T-helper 2 cell treated with Interferon-gamma antibody and Interleukin-4, amounts not matched to agents 100 ng/mL and 5 ng/mL, for 36 hours (primary cell): Measurements from ENCODE around the gene SSR2. TPM values are rescaled to one million over a fixed set of nuclear protein-coding genes. Genes with fewer than 3 reads are reported as not detected.

Experiments used
- intact Hi-C: fragments of 100-400 bp; cut with micrococcal nuclease; formaldehyde crosslinking; loops from one replicate; pipeline ENCODE4 v1.15.1; 2023
- total RNA-seq: library from RNA; stranded (reverse); gene quantifications from 2 replicates; pipeline ENCODE4 v1.2.3, GENCODE V29; 2022

Gene SSR2
- total RNA-seq, result 265 and 268 TPM in 2 replicates

DNA sequence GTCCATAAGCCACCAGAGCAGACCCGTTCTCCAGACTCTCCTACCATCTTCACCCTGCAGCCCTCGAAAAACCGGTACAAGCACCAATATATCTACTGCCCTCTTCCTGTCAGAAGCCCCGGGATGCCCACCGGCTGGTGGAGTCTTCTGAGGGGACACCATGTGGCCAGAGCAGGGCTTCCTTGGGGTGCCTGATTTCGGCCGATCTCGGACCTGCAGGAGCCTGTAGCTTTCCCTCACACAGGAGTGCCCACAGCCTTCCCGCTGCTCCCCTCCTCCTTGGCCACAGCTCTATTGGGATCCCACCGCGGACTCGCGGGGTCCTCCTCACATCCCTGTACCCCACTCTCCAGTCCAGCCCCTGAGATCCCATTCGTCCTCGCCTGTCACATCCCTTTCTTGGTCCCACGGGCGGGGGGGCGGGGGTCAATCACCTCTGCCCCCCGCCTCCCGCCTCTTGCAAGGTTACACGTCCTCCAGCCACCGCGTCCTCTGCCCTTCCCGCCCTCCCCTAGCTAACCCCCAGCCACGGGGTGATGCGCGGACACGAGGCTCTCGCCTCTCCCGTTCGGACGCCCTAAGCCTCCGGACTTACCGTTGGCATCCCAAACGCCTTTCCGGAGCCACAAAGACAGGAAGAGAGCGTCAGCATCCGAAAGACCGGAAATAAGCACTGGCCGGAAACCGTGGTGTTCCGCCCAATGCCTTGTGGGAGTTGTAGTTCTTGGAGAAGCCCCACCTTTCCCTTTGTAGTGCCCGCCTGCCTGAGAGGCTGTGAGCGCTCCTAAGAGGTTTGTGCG is at the start of gene SSR2:
TSS of gene SSR2 (minus strand) at position 659 of the 800 bp plus-strand sequence. CDS start 784 bp downstream, outside the sequence.
- intact Hi-C loops, result loop anchor here (1.0 kb wide), 1 partner anchor 34 kb away; the partner anchor contains the start of gene LAMTOR2

DNA sequence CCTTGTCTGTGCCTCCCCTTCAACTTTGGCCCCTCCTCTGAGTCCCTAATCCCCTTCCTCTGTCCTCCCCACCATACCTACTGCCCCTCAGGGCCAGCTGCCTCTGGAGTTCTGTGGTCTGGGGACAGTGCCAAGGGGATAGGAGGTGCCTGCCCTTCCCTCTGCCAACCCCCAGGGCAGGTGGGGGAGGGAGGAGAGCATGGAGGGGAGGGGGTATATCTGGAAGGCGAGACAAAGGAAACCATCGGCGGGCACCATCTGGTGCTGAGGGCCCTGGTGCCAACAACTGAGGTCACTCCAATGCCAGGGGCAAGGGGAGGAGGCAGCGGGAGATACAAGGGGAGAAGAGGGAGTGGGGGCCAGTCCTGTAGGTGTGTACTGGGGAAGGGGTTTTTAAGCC is 49.8 kb upstream of the SSR2 start:
- intact Hi-C loops, result no loop called here

DNA sequence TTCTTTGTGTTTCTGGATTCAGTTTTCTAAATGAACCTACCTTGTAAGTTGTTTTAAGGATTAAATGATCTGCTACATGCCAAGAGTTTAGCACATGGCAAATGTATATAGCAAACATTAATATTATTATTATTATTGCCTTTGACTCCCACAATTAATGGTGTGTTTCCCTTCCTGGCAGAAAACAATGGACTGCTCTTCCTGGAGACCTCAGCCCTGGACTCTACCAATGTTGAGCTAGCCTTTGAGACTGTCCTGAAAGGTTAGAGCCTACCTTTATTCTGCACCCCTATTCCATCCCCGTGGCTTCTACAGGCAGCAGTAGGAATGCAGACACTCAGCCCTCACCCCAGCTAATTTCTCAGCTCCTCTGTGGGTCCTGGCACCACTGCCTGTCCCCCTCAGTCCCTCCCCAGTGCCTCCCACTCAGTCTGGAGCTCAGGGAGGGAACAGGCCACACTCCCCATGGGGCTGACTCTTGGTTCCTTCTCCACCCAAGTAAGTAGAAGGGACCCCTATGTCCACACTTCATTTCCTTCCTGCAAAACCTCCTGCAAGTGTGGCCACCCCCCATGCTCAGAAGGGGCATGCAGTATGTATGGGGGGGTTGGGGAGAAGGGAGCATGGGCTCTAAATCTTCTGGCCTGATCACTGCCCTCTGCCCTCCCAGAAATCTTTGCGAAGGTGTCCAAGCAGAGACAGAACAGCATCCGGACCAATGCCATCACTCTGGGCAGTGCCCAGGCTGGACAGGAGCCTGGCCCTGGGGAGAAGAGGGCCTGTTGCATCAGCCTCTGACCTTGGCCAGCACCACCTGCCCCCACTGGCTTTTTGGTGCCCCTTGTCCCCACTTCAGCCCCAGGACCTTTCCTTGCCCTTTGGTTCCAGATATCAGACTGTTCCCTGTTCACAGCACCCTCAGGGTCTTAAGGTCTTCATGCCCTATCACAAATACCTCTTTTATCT is 49.0 kb upstream of the SSR2 start:
- intact Hi-C loops, result no loop called here

DNA sequence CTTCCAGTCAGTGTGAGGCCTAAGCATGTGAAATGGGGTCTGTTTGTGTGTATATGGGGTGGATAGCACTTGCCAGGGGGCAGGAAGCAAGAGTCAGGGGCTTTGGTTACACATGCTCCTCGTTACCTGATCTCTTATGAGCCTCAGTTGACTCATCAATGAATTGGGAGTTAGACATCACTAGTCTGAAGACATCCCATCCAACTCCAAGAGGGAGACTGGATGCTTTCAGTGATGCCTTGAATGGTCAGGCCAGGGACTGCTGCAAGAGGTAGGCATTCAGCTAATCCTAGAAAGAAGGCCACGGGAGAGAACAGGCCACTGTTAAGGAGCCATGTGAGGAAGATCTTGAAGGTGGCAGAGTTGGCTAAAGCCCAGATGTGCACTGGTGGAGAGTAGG is 46.5 kb upstream of the SSR2 start:
- intact Hi-C loops, result loop anchor here (2.0 kb wide), 1 partner anchor 128 kb away; no protein-coding TSS in a partner anchor

DNA sequence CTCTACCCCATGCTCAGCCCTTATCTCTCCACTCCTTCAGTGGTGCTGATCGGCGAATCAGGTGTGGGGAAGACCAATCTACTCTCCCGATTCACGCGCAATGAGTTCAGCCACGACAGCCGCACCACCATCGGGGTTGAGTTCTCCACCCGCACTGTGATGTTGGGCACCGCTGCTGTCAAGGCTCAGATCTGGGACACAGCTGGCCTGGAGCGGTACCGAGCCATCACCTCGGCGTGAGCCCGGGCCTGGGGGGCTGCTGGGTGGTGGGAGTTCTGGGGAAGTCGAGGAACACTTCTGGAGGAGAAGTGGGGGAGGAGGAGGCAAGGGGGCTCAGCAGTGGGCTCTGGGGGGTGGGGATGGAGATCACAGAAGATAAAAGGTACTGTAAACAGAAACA is 45.1 kb upstream of the SSR2 start:
- intact Hi-C loops, result loop anchor here (2.0 kb wide), 1 partner anchor 127 kb away; no protein-coding TSS in a partner anchor

DNA sequence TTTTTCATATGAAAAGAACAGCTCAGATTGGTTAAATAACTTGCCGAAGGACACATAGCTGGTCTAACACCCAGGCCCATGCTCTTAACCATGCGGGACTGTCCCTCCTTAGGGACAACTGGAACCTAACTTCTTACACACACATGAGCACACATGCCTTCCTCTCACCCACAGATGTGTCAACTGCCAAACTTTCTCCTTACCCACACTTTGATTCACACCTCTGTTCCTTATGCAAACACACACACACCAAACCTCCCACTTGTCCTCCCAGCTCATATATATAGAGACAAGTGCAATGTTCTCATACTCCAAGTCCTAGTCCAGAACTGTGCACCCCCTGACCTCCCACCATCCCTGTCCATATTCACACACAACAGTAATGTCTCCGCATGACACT is 44.5 kb upstream of the SSR2 start:
- intact Hi-C loops, result no loop called here

DNA sequence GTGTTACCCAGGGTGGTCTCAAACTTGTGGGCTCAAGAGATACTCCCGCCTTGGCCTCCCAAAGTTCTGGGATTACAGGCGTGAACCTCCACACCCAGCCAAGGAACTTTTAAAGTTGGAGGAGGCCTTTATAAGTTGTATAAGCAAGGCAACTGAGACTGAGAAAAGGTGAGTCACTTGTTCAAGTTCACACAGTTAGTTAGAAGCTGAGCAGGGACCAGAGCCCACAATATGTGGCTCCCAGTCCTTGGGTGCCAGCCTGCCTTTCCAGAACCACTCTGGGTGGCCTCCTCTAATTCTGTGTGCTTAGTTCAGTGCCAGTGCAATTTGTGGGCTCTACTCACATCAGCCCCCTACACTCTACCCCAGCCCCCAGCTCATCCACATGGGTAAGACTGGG is 43.9 kb upstream of the SSR2 start:
- intact Hi-C loops, result no loop called here

DNA sequence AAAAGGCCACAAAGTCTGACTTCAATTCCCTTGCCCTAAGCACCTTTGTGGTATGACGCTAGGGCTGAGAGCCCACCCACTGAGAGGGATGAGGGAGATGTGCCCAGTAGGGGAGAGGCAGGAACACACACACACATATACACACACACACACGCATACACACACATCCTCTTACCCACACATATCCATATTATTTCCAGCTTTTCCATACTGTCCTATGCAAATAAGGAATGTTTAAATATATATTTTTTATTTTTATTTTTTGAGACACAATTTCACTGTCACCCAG is 43.2 kb upstream of the SSR2 start:
- intact Hi-C loops, result no loop called here

DNA sequence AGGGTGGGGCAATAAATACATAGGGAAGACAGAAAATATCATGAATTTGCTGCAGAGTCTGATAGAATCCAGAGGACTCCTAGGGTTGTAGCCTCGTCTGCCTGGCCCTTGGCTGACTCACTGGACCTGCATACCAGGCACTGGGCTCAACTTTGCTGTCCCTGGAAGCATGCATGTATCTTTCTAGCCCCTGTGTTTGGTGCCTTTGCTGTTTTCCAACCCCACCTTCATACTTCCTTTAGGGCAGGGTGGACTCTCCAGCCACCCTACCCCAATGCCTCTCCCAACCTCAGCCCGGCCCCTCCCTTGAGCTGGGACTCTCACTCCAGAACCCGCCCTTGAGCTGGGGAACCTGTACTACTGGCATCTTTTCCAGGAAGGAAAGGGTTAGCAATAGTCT is 41.4 kb upstream of the SSR2 start:
- intact Hi-C loops, result no loop called here

DNA sequence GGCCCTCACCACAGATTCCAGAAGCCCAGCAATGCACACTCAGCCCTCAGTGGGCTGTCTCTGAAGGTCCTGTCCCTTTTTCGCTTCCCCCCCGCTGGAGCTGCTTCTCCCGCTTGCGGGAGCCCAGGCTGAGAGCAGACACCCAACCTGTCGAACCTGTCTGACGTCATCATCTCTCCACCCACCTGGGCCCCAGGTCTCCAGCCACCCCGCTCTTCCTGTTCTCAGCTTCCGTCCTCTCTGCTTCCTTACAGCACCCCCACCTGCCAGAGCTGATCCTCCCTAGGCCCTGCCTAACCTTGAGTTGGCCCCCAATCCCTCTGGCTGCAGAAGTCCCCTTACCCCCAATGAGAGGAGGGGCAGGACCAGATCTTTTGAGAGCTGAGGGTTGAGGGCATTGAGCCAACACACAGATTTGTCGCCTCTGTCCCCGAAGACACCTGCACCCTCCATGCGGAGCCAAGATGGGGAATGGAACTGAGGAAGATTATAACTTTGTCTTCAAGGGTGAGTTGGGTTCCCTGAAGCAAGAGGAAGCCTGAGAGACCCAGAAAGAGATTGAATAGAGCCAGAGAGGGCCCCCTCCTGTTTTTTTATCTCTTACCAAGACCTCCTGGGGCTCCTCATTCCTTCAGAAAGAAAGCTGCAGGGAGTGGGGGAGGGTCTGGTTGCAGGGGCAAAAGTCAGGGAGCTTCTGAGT is 40.3 kb upstream of the SSR2 start, which contains the start of gene RAB25:
TSS of gene RAB25 (plus strand) at position 224 of the 700 bp plus-strand sequence. CDS start at position 465, 241 bp downstream.
- intact Hi-C loops, result no loop called here

DNA sequence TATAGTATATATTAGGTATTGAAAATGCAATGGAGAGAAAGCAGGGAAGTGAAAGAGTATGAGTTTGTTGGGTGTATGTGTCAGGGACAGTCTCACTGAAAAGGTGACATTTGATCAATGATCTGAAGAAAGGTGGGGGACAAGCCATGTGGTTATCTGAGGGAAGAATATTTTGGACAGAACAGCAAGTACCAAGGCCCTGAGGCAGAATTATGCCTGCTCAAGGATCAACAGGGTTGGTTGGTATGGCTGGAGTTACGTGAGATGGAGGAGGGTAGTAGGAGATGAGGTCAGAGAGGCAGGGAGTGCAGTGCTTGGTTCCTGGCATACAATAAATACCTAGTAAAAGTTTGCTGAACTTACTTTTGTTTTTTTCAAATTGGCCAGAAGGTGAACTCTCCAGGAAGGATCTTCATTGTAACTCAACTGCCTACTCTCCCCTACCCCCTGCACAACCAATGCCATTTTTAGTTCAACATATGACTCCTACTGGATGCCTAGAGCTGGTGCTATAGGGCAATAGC is 35.6 kb upstream of the SSR2 start:
- intact Hi-C loops, result loop anchor here (10.0 kb wide), 1 partner anchor 688 kb away; the partner anchor contains the start of gene MRPL24

DNA sequence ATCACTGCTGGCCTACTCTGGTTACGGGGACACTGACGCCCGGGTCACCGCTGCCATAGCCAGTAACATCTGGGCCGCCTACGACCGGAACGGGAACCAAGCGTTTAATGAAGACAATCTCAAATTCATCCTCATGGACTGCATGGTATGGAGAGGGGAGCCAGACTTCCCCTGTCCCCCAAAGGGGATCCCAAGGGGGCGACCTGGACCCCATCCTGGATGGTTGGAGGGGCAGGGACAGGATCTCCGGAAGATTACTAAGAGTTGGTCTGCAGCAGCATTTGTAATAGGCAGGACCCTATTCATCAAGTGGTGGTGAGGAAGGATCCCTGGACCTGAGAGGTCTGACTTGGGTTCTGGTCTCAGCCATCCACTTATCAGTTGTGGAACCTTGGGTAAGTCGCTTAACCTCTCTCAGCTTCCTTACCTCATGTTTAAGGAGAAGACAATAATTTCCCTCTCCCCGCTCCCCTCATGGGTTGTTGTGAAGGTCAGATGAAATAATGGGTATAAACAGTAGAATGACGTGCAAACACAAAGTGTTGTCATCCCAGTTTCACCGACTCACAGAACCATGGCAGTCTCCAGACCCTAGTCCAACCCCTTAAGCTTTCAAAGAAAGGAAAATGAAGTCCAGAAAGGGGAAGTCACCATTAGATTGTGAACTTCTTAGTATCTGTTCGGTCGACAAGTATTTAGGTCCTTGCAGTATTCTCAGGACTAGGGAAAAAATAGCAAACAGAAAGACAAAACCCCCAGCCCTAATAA is 34.7 kb upstream of the SSR2 start:
- intact Hi-C loops, result loop anchor here (2.0 to 10.0 kb wide), 2 partner anchors 227 to 689 kb away; partner anchors contain the start of genes MRPL24 and SMG5

DNA sequence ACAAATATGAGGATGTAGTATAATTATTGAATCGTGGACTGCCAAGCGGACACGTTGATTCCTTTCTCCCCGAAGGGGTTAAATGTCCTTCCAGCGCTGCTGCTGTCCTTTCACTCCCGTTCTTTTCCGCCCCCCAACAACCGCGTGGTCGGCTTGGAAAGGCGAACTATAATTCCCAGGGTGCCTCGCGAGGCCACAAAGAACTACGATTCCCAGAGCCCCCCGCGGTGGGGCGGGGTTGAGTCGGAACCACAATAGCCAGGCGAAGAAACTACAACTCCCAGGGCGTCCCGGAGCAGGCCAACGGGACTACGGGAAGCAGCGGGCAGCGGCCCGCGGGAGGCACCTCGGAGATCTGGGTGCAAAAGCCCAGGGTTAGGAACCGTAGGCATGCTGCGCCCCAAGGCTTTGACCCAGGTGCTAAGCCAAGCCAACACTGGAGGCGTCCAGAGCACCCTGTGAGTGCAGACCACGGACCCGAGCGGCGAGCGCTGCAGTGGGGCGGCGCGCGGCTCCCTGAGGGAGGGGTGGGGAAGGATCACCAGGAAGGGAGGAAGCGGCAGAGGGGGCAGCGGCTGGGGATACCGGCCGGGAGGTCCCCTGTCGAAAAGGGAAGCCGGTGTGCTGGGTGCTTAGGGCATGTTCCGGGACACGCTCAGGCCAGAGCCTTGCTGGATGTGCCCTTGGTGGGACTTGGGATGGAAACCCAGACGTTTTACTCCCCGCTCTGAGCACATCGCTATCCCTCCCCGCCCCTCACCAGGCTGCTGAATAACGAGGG is 33.9 kb upstream of the SSR2 start, which contains the start of gene LAMTOR2:
TSS of gene LAMTOR2 (plus strand) at position 283 of the 781 bp plus-strand sequence. CDS start at position 391, 108 bp downstream.
- intact Hi-C loops, result loop anchor here (1.0 to 10.0 kb wide), 7 partner anchors 33 to 690 kb away; partner anchors contain the start of genes ARHGEF2, CCT3, GON4L and KHDC4

DNA sequence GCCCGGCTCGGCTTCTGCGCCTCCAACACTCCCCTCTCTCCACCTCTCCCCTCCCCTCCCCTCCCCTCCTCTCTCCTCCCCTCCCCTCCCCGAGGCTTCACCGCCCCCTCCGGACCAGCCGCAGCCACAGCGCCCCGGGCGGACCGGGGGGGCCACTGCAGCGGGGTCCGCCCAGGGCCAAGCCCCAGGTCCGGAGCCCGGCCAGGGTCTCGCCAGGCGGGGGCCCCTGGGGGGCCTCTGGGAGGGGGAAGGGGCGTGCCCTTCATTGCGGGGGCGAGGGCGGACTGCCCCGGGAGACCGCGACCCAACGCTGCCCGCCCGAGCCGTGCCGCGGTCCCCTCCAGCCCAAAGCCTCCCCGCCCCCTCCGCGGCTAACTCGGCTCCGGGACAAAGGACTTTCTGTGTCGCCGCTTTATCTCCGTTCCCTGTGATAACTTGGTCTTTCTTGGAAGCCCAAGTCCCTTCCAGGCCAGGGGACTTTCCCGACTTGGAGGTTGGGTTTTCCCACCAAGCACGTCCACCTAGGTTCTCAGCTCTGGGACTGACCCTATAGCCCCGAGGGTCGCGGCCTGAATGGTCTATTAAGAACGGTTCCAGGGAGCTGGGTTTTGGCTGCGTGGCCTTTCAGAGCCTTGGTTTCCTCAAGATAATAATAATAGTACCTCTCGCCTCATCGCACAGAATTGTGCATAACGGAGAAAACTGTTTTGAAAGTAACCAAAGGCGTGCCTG is 33.2 kb upstream of the SSR2 start, which contains the start of gene UBQLN4:
TSS of gene UBQLN4 (minus strand) at position 31 of the 732 bp plus-strand sequence. CDS start 97 bp downstream, outside the sequence.
- intact Hi-C loops, result loop anchor here (1.0 to 10.0 kb wide), 7 partner anchors 33 to 691 kb away; partner anchors contain the start of genes ARHGEF2, CCT3, GON4L and KHDC4

DNA sequence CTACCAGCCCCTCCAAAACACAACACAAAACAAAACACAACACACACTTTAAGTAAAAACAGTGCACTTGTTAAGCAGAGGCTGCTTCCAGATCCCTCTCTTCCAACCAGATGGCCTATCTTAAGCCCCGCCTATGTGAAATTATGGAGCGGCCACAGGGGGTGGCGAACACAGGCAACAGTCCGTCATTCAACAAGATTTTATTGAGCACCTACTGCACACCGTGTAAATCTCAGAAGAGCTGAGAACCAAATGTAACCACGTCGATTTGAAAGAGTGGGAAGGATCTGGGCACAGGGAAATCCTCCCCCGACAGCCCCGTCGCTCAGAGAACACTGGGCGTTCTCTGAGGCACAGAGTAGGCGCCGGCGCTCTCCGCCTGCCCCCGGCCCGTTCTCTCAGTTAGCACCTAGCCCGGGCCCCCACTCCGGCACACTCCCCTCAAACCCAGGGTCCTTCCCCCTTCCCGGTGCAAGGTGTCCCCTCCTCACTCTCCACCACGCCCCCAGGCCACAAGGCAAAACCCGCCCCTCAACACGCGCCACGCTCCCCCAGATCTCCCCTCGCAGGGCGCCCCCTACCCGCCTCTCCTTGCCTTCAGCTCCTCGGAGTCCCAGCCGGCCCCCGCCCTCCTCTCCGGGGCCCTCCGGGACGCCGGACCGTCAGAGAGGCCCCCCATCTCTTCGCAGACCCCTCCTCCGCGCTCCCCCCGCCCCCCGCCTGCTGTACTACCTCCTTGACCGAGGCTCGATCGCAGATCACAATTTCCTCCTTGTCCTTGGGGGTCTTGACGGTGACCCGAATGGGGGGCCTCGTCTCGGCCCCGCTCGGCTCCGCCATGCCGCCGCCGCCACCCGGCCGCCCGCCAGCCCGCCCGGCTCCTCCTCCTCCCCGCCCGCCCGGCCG is 32.4 kb upstream of the SSR2 start:
- intact Hi-C loops, result loop anchor here (5.0 to 10.0 kb wide), 2 partner anchors 76 to 692 kb away; partner anchors contain the start of genes ARHGEF2 and MRPL24

DNA sequence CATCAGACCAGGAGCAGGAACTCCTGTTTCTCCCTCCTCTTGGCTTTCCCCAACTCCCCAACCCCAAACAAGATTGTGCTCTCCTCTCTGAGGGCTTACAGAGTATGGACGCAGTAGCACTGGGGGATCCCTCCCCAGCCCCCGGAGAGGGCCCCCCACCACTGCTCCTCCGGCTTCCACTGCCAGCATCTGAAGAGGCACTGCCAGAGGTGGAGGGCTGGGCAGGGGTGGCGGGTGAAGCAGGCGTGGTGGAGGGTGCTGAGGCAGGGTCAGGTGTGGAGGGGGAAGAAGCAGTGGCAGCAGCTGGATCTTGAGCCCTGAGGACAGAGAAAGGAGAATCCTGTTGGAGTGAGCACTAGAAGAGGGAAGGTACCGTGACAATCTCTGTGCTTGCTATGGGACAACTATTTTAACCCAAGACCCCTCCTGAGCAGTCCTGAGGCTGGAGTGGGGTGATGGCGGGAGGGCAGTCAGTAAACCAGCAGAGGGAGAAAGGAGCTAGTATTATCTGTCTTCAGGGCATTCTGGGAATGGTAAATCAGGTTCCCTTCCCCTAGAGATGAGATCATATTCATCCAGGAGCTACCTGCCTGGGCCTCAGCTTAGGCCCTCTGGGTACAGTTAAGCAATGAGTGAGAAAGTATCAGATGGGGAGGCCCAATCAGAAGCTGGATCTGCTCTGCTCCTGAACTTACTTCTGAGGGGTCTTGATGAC is 30.4 kb upstream of the SSR2 start:
- intact Hi-C loops, result loop anchor here (5.0 to 10.0 kb wide), 2 partner anchors 74 to 694 kb away; partner anchors contain the start of genes ARHGEF2 and MRPL24
